Activated CD8-positive, alpha-beta memory T cell treated with anti-CD3 and anti-CD28 coated beads, Interleukin-2, amount 10 ng/mL, durations not matched to agents 7 days and 5 days (primary cell): ENCODE measurements around the gene HSPH1. TPM values are rescaled to one million over a fixed set of nuclear protein-coding genes. Genes with fewer than 3 reads are reported as not detected.

Experiments used
- ATAC-seq: fragments of 150-1000 bp; cut with Tn5 transposase; one replicate; pipeline ENCODE4 v1.10.0; 2021; ENCODE audit warnings: moderate library complexity
- CTCF ChIA-PET: fragments of 350-600 bp; sonication (Branson Sonifier 250); formaldehyde crosslinking; loops from one replicate; lab custom pipeline; 2021; ENCODE audit warnings: antibody characterized with exemption; lab: Charles Lee
- DNase-seq: peaks from one replicate; pipeline ENCODE4 v3.0.0-alpha.2; 2020
- H3K27ac Mint-ChIP-seq: one replicate; pipeline ENCODE4 v1.8.0; 2021; ENCODE audit warnings: mild to moderate bottlenecking, mixed read lengths
- H3K27me3 Mint-ChIP-seq: one replicate; pipeline ENCODE4 v1.8.0; 2021; ENCODE audit warnings: mixed read lengths
- H3K36me3 Mint-ChIP-seq: one replicate; pipeline ENCODE4 v1.8.0; 2021; ENCODE audit warnings: mild to moderate bottlenecking, mixed read lengths
- H3K4me1 Mint-ChIP-seq: one replicate; pipeline ENCODE4 v1.8.0; 2021; ENCODE audit warnings: mixed read lengths
- H3K4me3 Mint-ChIP-seq: one replicate; pipeline ENCODE4 v1.8.0; 2021; ENCODE audit warnings: mild to moderate bottlenecking, moderate library complexity, mixed read lengths
- H3K9me3 Mint-ChIP-seq: one replicate; pipeline ENCODE4 v1.8.0; 2022; ENCODE audit warnings: low read depth, mixed read lengths
- total RNA-seq, 2 experiments: library from RNA; stranded (reverse); gene quantifications; one replicate each; pipeline ENCODE4 v1.2.3, GENCODE V29; 2021

HSPH1 gene
- total RNA-seq, result 100 to 1,000 TPM; 141 to 202 TPM

GRCh38 chr13:31161557-31162150 is at the start of gene HSPH1:
Gene HSPH1 (minus strand): TSS chr13:31161904. CDS start chr13:31161582, 322 bp downstream.
- Mint-ChIP-seq H3K4me1 (peaks cover 41% of the 10 kb centered on the region), H3K4me3 (peak within 1 kb of the TSS; percentile 90), H3K9me3 (no peaks in the 10 kb centered on the region), H3K27ac (peak within 1 kb of the TSS; percentile 99), H3K36me3 (peaks cover 20% of the 10 kb centered on the region), H3K27me3 (no peaks in the 10 kb centered on the region)
- ATAC-seq (peak; percentile 80), DNase-seq (peak; percentile 99)
- CTCF ChIA-PET, result interaction anchor here (1.1 to 3.0 kb wide), 3 partner anchors 39 to 118 kb away, joined by 3 to 16 read pairs (median 11); partner anchors contain the start of gene B3GLCT

GRCh38 chr13:31209841-31210210 is 48.1 kb upstream of the HSPH1 start:
- H3K27ac Mint-ChIP-seq, result no peak overlapping the region
- CTCF ChIA-PET, result no interaction called here
- no peaks in the 10 kb centered on the region for H3K9me3 Mint-ChIP-seq
- H3K27me3 Mint-ChIP-seq, result no peaks in the 10 kb centered on the region
- DNase-seq (no peak), ATAC-seq (no peak)
- peaks cover 20% of the 10 kb centered on the region for H3K4me1 Mint-ChIP-seq
- no peak overlapping the region for H3K4me3 Mint-ChIP-seq
- H3K36me3 Mint-ChIP-seq, result no peaks in the 10 kb centered on the region

DNA sequence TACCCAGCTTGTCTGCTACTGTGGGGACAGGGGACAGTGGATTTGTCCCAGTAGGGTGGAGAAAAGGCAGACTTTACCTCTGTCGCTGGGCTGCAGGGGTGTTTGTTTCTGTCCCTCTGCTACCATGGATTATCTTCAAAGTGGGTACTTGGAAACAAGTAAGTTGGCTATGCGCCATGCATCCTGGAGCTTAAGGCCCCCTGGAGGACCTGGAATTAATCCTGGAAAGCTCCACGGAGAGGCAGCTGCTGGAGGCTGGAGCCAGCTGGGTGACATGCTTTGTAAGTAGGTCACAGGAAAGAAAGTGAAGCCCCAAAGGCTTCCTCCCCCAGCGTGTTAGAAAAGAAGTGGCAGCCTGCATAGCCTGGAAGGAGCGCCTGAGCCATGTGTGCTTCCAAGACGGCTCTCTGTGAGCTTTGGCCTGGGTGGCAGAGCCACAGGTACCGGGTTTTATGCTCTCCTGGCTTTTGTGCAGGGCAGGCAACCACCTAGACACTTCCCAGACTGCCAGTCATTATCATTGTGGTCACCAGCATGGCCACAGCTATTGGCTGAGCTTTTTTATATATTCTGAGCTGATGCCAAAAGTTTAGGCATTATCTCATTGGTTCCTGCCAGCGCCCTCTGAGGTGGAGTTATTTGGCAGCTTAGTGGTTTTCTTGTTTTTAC is 47.6 kb upstream of the HSPH1 start:
- CTCF ChIA-PET, result no interaction called here
- Mint-ChIP-seq H3K9me3 (no peaks in the 10 kb centered on the region), H3K27ac (no peak overlapping the region), H3K4me3 (no peak overlapping the region), H3K36me3 (no peaks in the 10 kb centered on the region), H3K27me3 (no peaks in the 10 kb centered on the region), H3K4me1 (peaks cover 21% of the 10 kb centered on the region)
- DNase-seq (no peak), ATAC-seq (no peak)

DNA sequence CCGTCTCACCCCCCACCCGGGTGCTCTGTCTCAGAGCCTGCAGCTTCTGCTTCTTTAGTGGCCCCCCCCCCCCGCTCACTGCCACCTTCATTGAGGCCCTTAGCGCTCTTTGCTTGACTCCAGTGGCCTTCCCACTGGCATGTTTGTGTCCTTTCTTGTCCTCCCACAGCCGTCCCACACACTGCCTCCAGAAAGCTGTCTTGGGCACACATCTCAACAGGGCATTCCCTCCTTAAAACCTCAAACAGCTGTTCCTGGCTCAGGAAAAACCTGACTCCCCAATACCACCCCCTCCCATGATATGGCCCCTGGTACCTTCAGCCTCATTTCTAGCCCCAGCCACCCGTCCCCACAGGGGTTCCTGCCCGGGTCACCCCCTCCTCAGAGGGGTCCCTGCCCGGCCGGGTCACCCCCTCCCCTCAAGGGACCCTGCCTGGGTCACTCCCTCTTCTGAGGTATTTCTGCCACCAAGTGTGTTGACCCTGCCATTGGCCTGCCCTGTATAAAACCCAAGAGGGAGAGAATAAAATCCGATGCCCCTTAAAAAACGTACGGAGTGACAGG is 46.9 kb upstream of the HSPH1 start:
- no peak overlapping the region for H3K4me3 Mint-ChIP-seq
- DNase-seq, result no peak

DNA sequence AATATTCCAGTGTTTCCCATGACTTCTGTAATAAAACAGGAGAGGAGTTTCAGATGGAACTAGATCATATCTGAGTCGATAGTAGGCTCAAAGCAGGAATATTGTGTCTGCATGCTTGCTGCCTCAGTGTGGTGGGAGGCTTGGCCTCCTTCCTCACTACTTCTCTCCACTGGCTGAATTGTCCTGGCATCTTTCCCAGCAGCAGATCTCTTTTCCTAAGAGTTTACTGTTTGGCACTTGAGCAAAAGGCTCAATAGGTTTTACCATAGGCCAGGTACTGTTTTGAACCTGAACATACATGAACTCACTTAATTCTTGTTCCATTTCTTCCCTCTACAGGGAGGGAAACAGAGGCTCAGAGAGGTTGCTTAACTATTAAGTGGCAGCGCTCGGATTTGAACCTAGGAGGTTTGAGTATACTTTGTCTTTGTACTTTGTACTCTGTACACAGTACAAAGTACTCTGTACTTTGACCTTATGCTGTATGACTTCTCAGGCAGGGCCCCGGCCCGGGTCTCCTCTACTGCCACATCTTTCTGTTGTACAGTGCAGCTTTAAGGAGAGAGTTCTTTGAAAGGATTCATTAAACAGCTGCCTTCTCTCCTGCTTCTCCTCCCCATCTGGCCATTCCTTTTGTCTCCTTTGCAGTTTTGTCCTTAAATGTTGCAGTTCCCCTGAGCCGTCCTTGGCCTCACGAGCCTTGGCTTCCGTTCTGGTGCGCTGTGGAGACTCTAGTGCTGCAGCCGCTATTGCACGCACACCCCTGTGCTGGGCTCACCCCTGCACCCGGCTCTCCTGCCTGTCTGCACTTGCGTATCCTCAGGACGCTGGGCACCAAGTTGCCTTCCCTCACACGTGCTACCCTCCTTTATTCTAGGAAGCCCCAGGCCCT is 46.2 kb upstream of the HSPH1 start:
- DNase-seq (no peak), ATAC-seq (no peak)
- no peak overlapping the region for H3K27ac Mint-ChIP-seq
- CTCF ChIA-PET, result no interaction called here
- no peaks in the 10 kb centered on the region for H3K36me3 Mint-ChIP-seq
- H3K4me1 Mint-ChIP-seq, result peaks cover 20% of the 10 kb centered on the region
- no peak overlapping the region for H3K4me3 Mint-ChIP-seq
- H3K9me3 Mint-ChIP-seq, result no peaks in the 10 kb centered on the region
- H3K27me3 Mint-ChIP-seq, result no peaks in the 10 kb centered on the region

More for the DNA sequence above, 46.9 kb upstream of the HSPH1 start:
- CTCF ChIA-PET, result no interaction called here
- H3K9me3 Mint-ChIP-seq, result no peaks in the 10 kb centered on the region
- no peak for ATAC-seq
- H3K27ac Mint-ChIP-seq, result no peak overlapping the region
- no peaks in the 10 kb centered on the region for H3K27me3 Mint-ChIP-seq
- H3K4me1 Mint-ChIP-seq, result peaks cover 22% of the 10 kb centered on the region
- no peaks in the 10 kb centered on the region for H3K36me3 Mint-ChIP-seq

DNA sequence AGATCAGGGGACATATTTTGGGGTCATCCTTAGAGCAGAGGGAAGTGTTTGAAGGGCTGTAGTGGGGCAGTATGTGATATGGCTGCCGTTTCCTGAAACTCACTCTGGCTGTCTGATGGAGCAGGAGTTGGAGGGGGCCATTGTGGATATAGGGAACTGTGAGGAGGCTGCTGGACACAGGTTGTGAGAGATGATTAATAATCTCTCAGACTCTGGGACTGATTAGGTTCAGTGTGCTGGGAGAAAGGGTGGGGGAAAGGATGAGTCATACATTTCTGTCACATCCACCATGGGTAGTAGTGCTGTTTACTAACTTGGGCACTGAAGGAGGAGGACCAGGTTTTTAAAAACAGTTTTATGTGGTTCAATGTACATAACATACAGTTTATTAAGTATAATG is 42.9 kb upstream of the HSPH1 start:
- ATAC-seq (no peak), DNase-seq (no peak)
- Mint-ChIP-seq H3K27ac (no peak overlapping the region), H3K27me3 (no peaks in the 10 kb centered on the region), H3K9me3 (no peaks in the 10 kb centered on the region), H3K36me3 (no peaks in the 10 kb centered on the region), H3K4me3 (no peak overlapping the region), H3K4me1 (peaks cover 24% of the 10 kb centered on the region)
- CTCF ChIA-PET, result interaction anchor here (1.2 kb wide), 1 partner anchor 226 kb away, joined by 3 read pairs; no protein-coding TSS in a partner anchor

- CTCF ChIA-PET, result interaction anchor here (0.7 to 2.8 kb wide), 8 partner anchors 10 to 223 kb away, joined by 3 to 11 read pairs (median 4); partner anchors contain the start of gene HSPH1
- Mint-ChIP-seq H3K27ac (peak overlapping the region; percentile 68), H3K27me3 (peaks cover 6% of the 10 kb centered on the region), H3K4me3 (peak overlapping the region; percentile 62), H3K36me3 (no peaks in the 10 kb centered on the region), H3K9me3 (no peaks in the 10 kb centered on the region), H3K4me1 (peaks cover 27% of the 10 kb centered on the region)
- ATAC-seq, result no peak
- no peak for DNase-seq
Measured at GRCh38 chr13:31201341-31202031, 39.8 kb upstream of the HSPH1 start.

DNA sequence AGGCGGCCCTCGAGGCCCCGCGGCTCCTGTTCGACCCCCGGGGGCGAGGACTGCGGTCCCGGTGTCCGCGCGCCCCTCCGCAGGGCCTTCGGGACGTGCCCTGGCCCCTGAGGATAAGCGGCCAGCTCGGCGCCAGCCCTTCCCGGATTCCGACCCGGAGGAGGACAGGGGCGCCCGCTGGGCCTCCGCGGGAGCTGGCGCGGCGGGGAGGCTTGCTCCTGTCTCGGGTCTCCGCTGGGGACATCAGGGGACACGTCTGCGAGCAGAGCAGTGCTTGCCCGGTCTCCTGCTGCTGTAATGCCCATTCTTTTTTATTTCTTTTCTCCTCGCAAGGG is 38.9 kb upstream of the HSPH1 start:
- Mint-ChIP-seq H3K36me3 (no peaks in the 10 kb centered on the region), H3K27me3 (peaks cover 6% of the 10 kb centered on the region), H3K27ac (peak overlapping the region; percentile 68), H3K4me3 (peak overlapping the region; percentile 62), H3K9me3 (no peaks in the 10 kb centered on the region), H3K4me1 (peaks cover 27% of the 10 kb centered on the region)
- CTCF ChIA-PET, result interaction anchor here (0.7 to 2.8 kb wide), 8 partner anchors 10 to 224 kb away, joined by 3 to 11 read pairs (median 3); partner anchors contain the start of gene HSPH1
- peak; percentile 35 for ATAC-seq
- DNase-seq, result peak; percentile 51

- CTCF ChIA-PET, result interaction anchor here (0.7 to 2.8 kb wide), 10 partner anchors 10 to 151 kb away, joined by 3 to 11 read pairs (median 3); partner anchors contain the start of gene HSPH1
Measured at GRCh38 chr13:31199849-31200636, 38.3 kb upstream of the HSPH1 start, which contains the start of gene B3GLCT. Gene B3GLCT (plus strand): TSS chr13:31199975. CDS start chr13:31200085, 110 bp downstream.

GRCh38 chr13:31199527-31199848 is 37.8 kb upstream of the HSPH1 start:
- CTCF ChIA-PET, result interaction anchor here (0.6 to 2.8 kb wide), 7 partner anchors 10 to 150 kb away, joined by 3 to 11 read pairs (median 4); partner anchors contain the start of gene HSPH1
- Mint-ChIP-seq H3K4me1 (peaks cover 22% of the 10 kb centered on the region), H3K9me3 (no peaks in the 10 kb centered on the region), H3K36me3 (no peaks in the 10 kb centered on the region), H3K4me3 (peak overlapping the region; percentile 77), H3K27me3 (peaks cover 6% of the 10 kb centered on the region), H3K27ac (peak overlapping the region; percentile 78)
- ATAC-seq (peak; percentile 21), DNase-seq (no peak)

More at GRCh38 chr13:31199849-31200636, 38.3 kb upstream of the HSPH1 start, which contains the start of gene B3GLCT:
- Mint-ChIP-seq H3K27me3 (peaks cover 6% of the 10 kb centered on the region), H3K4me3 (peak within 1 kb of the TSS; percentile 77), H3K36me3 (no peaks in the 10 kb centered on the region), H3K4me1 (peaks cover 27% of the 10 kb centered on the region), H3K27ac (peak within 1 kb of the TSS; percentile 78), H3K9me3 (no peaks in the 10 kb centered on the region)
- DNase-seq (peak; percentile 82), ATAC-seq (peak; percentile 81)

GRCh38 chr13:31198519-31198918 is 36.8 kb upstream of the HSPH1 start:
- CTCF ChIA-PET, result no interaction called here
- no peak for DNase-seq
- H3K27ac Mint-ChIP-seq, result no peak overlapping the region

DNA sequence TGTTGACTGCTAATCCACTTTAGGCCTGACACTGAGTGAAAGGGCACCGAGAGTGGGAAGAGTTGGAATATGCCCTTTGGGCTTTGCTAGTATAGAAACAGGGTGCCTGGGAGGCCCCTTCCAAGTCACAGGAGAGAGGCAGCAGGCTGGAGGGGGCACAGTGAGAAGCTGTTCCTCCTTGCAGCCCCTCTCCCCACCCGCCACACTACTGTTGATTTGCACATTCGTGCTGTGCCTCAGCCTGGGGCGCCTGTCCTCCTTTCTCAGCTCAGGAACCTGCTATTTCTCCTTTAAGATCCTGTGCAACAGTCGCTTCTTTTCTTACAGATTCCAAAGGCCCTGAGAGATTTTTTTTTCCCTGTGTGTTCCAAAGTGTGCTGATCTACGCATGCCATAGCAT is 35.3 kb upstream of the HSPH1 start:
- Mint-ChIP-seq H3K36me3 (no peaks in the 10 kb centered on the region), H3K9me3 (no peaks in the 10 kb centered on the region), H3K27me3 (peaks cover 6% of the 10 kb centered on the region), H3K4me1 (peaks cover 14% of the 10 kb centered on the region), H3K4me3 (no peak overlapping the region), H3K27ac (no peak overlapping the region)
- DNase-seq (no peak), ATAC-seq (no peak)
- CTCF ChIA-PET, result no interaction called here

More at GRCh38 chr13:31198519-31198918, 36.8 kb upstream of the HSPH1 start:
- ATAC-seq, result no peak
- H3K4me3 Mint-ChIP-seq, result no peak overlapping the region
- peaks cover 6% of the 10 kb centered on the region for H3K27me3 Mint-ChIP-seq
- H3K4me1 Mint-ChIP-seq, result peaks cover 14% of the 10 kb centered on the region
- no peaks in the 10 kb centered on the region for H3K9me3 Mint-ChIP-seq
- no peaks in the 10 kb centered on the region for H3K36me3 Mint-ChIP-seq
